Mucosa of descending colon (tissue), 3 donors: ENCODE results near the gene CCDC57. TPM values are rescaled to one million over a fixed set of nuclear protein-coding genes. Genes with fewer than 3 reads are reported as not detected.
A peak's percentile ranks its signal among the peaks of the same experiment; 100 is the strongest.

Source experiments
- ATAC-seq: fragments of 200-7000 bp; cut with Tn5 transposase; one replicate; pipeline ENCODE4 v1.9.1; 2020; ENCODE audit warnings: mild to moderate bottlenecking, moderate library complexity
- DNase-seq, 3 donors: peaks; one replicate each; pipeline ENCODE4 v3.0.0-alpha.2; 2020
- H3K36me3 ChIP-seq: fragments of 200-600 bp; one replicate; pipeline ENCODE4 v1.8.0; 2021; ENCODE audit warnings: low read depth, mild to moderate bottlenecking
- H3K4me1 ChIP-seq: fragments of 200-600 bp; one replicate; pipeline ENCODE4 v1.8.0; 2021; ENCODE audit warnings: low read depth, mild to moderate bottlenecking
- H3K4me3 ChIP-seq: fragments of 200-600 bp; one replicate; pipeline ENCODE4 v1.8.0; 2021; ENCODE audit warnings: mild to moderate bottlenecking
- H3K9me3 ChIP-seq: fragments of 200-600 bp; one replicate; pipeline ENCODE4 v1.8.0; 2021; ENCODE audit warnings: mild to moderate bottlenecking
- CTCF ChIP-seq: fragments of 200-600 bp; IDR thresholded peaks from one replicate; pipeline ENCODE4 v1.8.0; 2022; ENCODE audit warnings: antibody characterized with exemption, mild to moderate bottlenecking
- intact Hi-C, 2 donors: fragments of 100-400 bp; cut with DNase I in 1 of 2; cut with micrococcal nuclease in 1 of 2; formaldehyde crosslinking; loops; one replicate each; pipeline versions ENCODE4 v1.11.0 to v1.11.1; 2022; cut with DNase I, micrococcal nuclease
- total RNA-seq, 3 donors: library from RNA; stranded (reverse); fragmentation: NEBNext Ultra II Directional in 2 of 3; extraction: Animal tissue kit (Norgen Biotek cat#: 25700) in 2 of 3; gene quantifications; one replicate each; pipeline versions ENCODE4 v1.2.1 to v1.2.4, GENCODE V29; 2021 to 2023
- donor health status: DM: no; HTN: no; CAD: no; lungs with moderate emphysema.
- donor health status: DM: no; HTN: no; CAD: no.
- donor health status: DM: no; HTN: yes; CAD: no.

The CCDC57 gene
- total RNA-seq, 3 donors from 2014 or later, result 41.3 to 46.3 (median 45.4) TPM

GRCh38 chr17:82223517-82223916 is 10.9 kb upstream of the CCDC57 start:
- no peak for TF ChIP-seq CTCF
- no peak for ATAC-seq
- no peak overlapping the region for H3K4me3 ChIP-seq
- peaks cover 9% of the 10 kb centered on the region for H3K4me1 ChIP-seq
- intact Hi-C loops, result no loop called here
- H3K9me3 ChIP-seq, result no peaks in the 10 kb centered on the region
- no peak for DNase-seq
- H3K36me3 ChIP-seq, result no peaks in the 10 kb centered on the region

GRCh38 chr17:82222816-82223215 is 10.2 kb upstream of the CCDC57 start:
- Histone ChIP-seq H3K4me1 (peaks cover 3% of the 10 kb centered on the region), H3K9me3 (no peaks in the 10 kb centered on the region), H3K4me3 (no peak overlapping the region), H3K36me3 (no peaks in the 10 kb centered on the region)
- DNase-seq, result no peak
- no peak for ATAC-seq
- intact Hi-C loops, result no loop called here
- TF ChIP-seq CTCF, result no peak

GRCh38 chr17:82221341-82221902 is 8.8 kb upstream of the CCDC57 start:
- no peak for DNase-seq
- no peaks in the 10 kb centered on the region for H3K9me3 ChIP-seq
- ATAC-seq, result no peak
- no peak for TF ChIP-seq CTCF
- no peaks in the 10 kb centered on the region for H3K36me3 ChIP-seq
- peaks cover 14% of the 10 kb centered on the region for H3K4me1 ChIP-seq
- no peak overlapping the region for H3K4me3 ChIP-seq
- intact Hi-C loops, result no loop called here

GRCh38 chr17:82219753-82220709 is 7.4 kb upstream of the CCDC57 start:
- Histone ChIP-seq H3K9me3 (no peaks in the 10 kb centered on the region), H3K4me3 (no peak overlapping the region), H3K4me1 (peaks cover 23% of the 10 kb centered on the region), H3K36me3 (no peaks in the 10 kb centered on the region)
- no peak for TF ChIP-seq CTCF
- ATAC-seq, result no peak
- intact Hi-C loops, result no loop called here
- DNase-seq, result no peak

- peaks cover 23% of the 10 kb centered on the region for H3K4me1 ChIP-seq
- no peak for TF ChIP-seq CTCF
- intact Hi-C loops, result no loop called here
Measured at GRCh38 chr17:82219083-82219482, 6.4 kb upstream of the CCDC57 start.

More at GRCh38 chr17:82219083-82219482, 6.4 kb upstream of the CCDC57 start:
- H3K9me3 ChIP-seq, result no peaks in the 10 kb centered on the region
- ATAC-seq, result no peak
- H3K4me3 ChIP-seq, result no peak overlapping the region
- H3K36me3 ChIP-seq, result no peaks in the 10 kb centered on the region
- DNase-seq, result peak in 1 of 3 donors; percentile 55
